DND-41 (cell line): ENCODE results near the gene DDX11.
"Not testable (repeated sequence)": the region's sequence is repeated elsewhere in the genome, so short reads cannot be mapped to it uniquely, and the experiment has no call there.

Experiments
- EZH2 ChIP-seq: IDR thresholded peaks from 3 replicates; pipeline ENCODE4 v1.6.1; 2012; ENCODE audit warnings: borderline replicate concordance, low read depth, mild to moderate bottlenecking, moderate library complexity, low read length, inconsistent platforms; ENCODE audit not compliant: severe bottlenecking
- TF ChIP-seq, protein P1 (sequence below): IDR thresholded peaks from 2 replicates; pipeline ENCODE4 v1.5.1; 2012; ENCODE audit warnings: borderline replicate concordance, low read length, moderate library complexity, mild to moderate bottlenecking; ENCODE audit not compliant: poor library complexity, severe bottlenecking; ENCODE audit errors: extremely low read depth

- TF ChIP-seq, protein P1, sequence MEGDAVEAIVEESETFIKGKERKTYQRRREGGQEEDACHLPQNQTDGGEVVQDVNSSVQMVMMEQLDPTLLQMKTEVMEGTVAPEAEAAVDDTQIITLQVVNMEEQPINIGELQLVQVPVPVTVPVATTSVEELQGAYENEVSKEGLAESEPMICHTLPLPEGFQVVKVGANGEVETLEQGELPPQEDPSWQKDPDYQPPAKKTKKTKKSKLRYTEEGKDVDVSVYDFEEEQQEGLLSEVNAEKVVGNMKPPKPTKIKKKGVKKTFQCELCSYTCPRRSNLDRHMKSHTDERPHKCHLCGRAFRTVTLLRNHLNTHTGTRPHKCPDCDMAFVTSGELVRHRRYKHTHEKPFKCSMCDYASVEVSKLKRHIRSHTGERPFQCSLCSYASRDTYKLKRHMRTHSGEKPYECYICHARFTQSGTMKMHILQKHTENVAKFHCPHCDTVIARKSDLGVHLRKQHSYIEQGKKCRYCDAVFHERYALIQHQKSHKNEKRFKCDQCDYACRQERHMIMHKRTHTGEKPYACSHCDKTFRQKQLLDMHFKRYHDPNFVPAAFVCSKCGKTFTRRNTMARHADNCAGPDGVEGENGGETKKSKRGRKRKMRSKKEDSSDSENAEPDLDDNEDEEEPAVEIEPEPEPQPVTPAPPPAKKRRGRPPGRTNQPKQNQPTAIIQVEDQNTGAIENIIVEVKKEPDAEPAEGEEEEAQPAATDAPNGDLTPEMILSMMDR, result not testable (repeated sequence)
- not testable (repeated sequence) for TF ChIP-seq EZH2
Measured at GRCh38 chr12:31098363-31098762, 24.7 kb downstream of the DDX11 start.
